DOHH2 (cell line): ENCODE data around the gene CHPT1.
A peak's percentile ranks its signal among the peaks of the same experiment; 100 is the strongest.

Source experiments
- H3F3A ChIP-seq: fragments of 200-600 bp; sonication (generic), shearing (Covaris generic); 2 replicates; pipeline ENCODE4 v1.6.0; 2016; ENCODE audit warnings: antibody characterized with exemption, mild to moderate bottlenecking; ENCODE audit not compliant: control insufficient read depth, insufficient read depth
- H3K27ac ChIP-seq: fragments of 200-600 bp; sonication (generic); 2 replicates; pipeline ENCODE4 v1.5.1; 2014; ENCODE audit warnings: low read depth, mild to moderate bottlenecking, low read length, moderate library complexity
- H3K27me3 ChIP-seq: fragments of 200-600 bp; sonication (generic); 2 replicates; pipeline ENCODE4 v1.6.1; 2014; ENCODE audit warnings: mild to moderate bottlenecking, low read length, mixed read lengths; ENCODE audit not compliant: control insufficient read depth
- H3K36me3 ChIP-seq: fragments of 200-600 bp; sonication (generic); 2 replicates; pipeline ENCODE4 v1.6.1; 2014; ENCODE audit warnings: mild to moderate bottlenecking, low read length, moderate library complexity, mixed read lengths; ENCODE audit not compliant: control insufficient read depth
- H3K4me1 ChIP-seq: fragments of 200-600 bp; sonication (generic); 2 replicates; pipeline ENCODE4 v1.6.1; 2014; ENCODE audit warnings: mild to moderate bottlenecking, low read length, mixed read lengths; ENCODE audit not compliant: control insufficient read depth
- H3K4me2 ChIP-seq: fragments of 200-600 bp; sonication (generic); 2 replicates; pipeline ENCODE4 v1.6.0; 2014; ENCODE audit warnings: mild to moderate bottlenecking, low read length, moderate library complexity
- H3K4me3 ChIP-seq: fragments of 200-600 bp; sonication (generic); 2 replicates; pipeline ENCODE4 v1.5.1; 2014; ENCODE audit warnings: mild to moderate bottlenecking, low read length, mixed read lengths
- H3K79me2 ChIP-seq: fragments of 200-600 bp; sonication (generic); 2 replicates; pipeline ENCODE4 v1.6.1; 2014; ENCODE audit warnings: mild to moderate bottlenecking, low read length, mixed read lengths; ENCODE audit not compliant: control insufficient read depth
- H3K9me2 ChIP-seq: fragments of 200-600 bp; sonication (generic); replicated peaks from 2 replicates; pipeline ENCODE4 v1.6.1; 2014; ENCODE audit warnings: mild to moderate bottlenecking, low read length, mixed read lengths; ENCODE audit not compliant: control insufficient read depth
- H3K9me3 ChIP-seq: fragments of 200-600 bp; sonication (generic); 2 replicates; pipeline ENCODE4 v1.6.1; 2014; ENCODE audit warnings: antibody characterized with exemption, low read length, mixed read lengths; ENCODE audit not compliant: control insufficient read depth, insufficient read depth
- H4K20me1 ChIP-seq: fragments of 200-600 bp; sonication (generic); 2 replicates; pipeline ENCODE4 v1.6.0; 2014; ENCODE audit warnings: low read depth, mild to moderate bottlenecking, antibody characterized with exemption, low read length, moderate library complexity; ENCODE audit not compliant: control insufficient read depth, insufficient read depth
- CTCF ChIP-seq: fragments of 200-600 bp; sonication (generic); IDR thresholded peaks from one replicate; pipeline ENCODE4 v1.5.1; 2014; ENCODE audit warnings: antibody characterized with exemption, mild to moderate bottlenecking, low read depth, low read length; ENCODE audit not compliant: poor library complexity, severe bottlenecking
- EZH2phosphoT487 ChIP-seq: fragments of 200-600 bp; sonication (generic); IDR thresholded peaks from 2 replicates; pipeline ENCODE4 v1.6.1; 2017; ENCODE audit warnings: borderline replicate concordance, mild to moderate bottlenecking, antibody characterized with exemption, low read length, moderate library complexity, mixed read lengths

Gene CHPT1

GRCh38 chr12:101746196-101746595, 48.8 kb downstream of the CHPT1 start:
- Histone ChIP-seq H3F3A (0 out of 2 replicates have a peak, but pooled peaks cover 9% of the 10 kb centered on the region), H3K36me3 (peaks cover 56% of the 10 kb centered on the region), H3K4me2 (peak overlapping the region; percentile 94), H3K27ac (peak overlapping the region; percentile 94; the same call in 1 of the 2 replicates), H3K9me3 (no peaks in the 10 kb centered on the region), H4K20me1 (no peaks in the 10 kb centered on the region), H3K4me1 (peaks cover 67% of the 10 kb centered on the region), H3K4me3 (no peak overlapping the region), H3K9me2 (no peaks in the 10 kb centered on the region), H3K27me3 (no peaks in the 10 kb centered on the region), H3K79me2 (no peaks in the 10 kb centered on the region)
- TF ChIP-seq EZH2phosphoT487 (no peak), CTCF (no peak)

GRCh38 chr12:101746661-101747060, 49.2 kb downstream of the CHPT1 start:
- Histone ChIP-seq H3K27ac (no peak overlapping the region), H3F3A (0 out of 2 replicates have a peak, but pooled peaks cover 9% of the 10 kb centered on the region)

GRCh38 chr12:101747697-101748096, 50.3 kb downstream of the CHPT1 start:
- H3K9me2 ChIP-seq = no peaks in the 10 kb centered on the region
- H3K9me3 ChIP-seq = no peaks in the 10 kb centered on the region
- TF ChIP-seq EZH2phosphoT487 = no peak
- no peak for TF ChIP-seq CTCF
- H3K4me2 ChIP-seq = no peak overlapping the region
- peaks cover 52% of the 10 kb centered on the region for H3K36me3 ChIP-seq
- H3K79me2 ChIP-seq = no peaks in the 10 kb centered on the region
- 0 out of 2 replicates have a peak, but pooled peaks cover 9% of the 10 kb centered on the region for H3F3A ChIP-seq
- H3K27ac ChIP-seq = no peak overlapping the region
- H4K20me1 ChIP-seq = no peaks in the 10 kb centered on the region
- peaks cover 52% of the 10 kb centered on the region for H3K4me1 ChIP-seq
- no peak overlapping the region for H3K4me3 ChIP-seq
- no peaks in the 10 kb centered on the region for H3K27me3 ChIP-seq

More at GRCh38 chr12:101746661-101747060, 49.2 kb downstream of the CHPT1 start:
- Histone ChIP-seq H3K9me2 (no peaks in the 10 kb centered on the region), H3K36me3 (peaks cover 58% of the 10 kb centered on the region), H3K27me3 (no peaks in the 10 kb centered on the region), H3K4me3 (no peak overlapping the region), H3K4me2 (no peak overlapping the region), H3K9me3 (no peaks in the 10 kb centered on the region), H4K20me1 (no peaks in the 10 kb centered on the region), H3K4me1 (peaks cover 62% of the 10 kb centered on the region), H3K79me2 (no peaks in the 10 kb centered on the region)
- TF ChIP-seq EZH2phosphoT487 (no peak), CTCF (no peak)
